Measurements from ENCODE around the gene RBFOX1.

GRCh38 chr16:7640334-7640733 is 307.7 kb downstream of the RBFOX1 start:
- TF ChIP-seq, protein P1, sequence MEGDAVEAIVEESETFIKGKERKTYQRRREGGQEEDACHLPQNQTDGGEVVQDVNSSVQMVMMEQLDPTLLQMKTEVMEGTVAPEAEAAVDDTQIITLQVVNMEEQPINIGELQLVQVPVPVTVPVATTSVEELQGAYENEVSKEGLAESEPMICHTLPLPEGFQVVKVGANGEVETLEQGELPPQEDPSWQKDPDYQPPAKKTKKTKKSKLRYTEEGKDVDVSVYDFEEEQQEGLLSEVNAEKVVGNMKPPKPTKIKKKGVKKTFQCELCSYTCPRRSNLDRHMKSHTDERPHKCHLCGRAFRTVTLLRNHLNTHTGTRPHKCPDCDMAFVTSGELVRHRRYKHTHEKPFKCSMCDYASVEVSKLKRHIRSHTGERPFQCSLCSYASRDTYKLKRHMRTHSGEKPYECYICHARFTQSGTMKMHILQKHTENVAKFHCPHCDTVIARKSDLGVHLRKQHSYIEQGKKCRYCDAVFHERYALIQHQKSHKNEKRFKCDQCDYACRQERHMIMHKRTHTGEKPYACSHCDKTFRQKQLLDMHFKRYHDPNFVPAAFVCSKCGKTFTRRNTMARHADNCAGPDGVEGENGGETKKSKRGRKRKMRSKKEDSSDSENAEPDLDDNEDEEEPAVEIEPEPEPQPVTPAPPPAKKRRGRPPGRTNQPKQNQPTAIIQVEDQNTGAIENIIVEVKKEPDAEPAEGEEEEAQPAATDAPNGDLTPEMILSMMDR (conservative IDR thresholded peaks at IDR 0.05; ENCODE audit: low read length) = no peak
- no peak for TF ChIP-seq EZH2phosphoT487 (IDR thresholded peaks at IDR 0.05; ENCODE audit: borderline replicate concordance)
